HG03064 (cell line): ENCODE data around the gene FAM216A.

ENCODE experiments used
- ATAC-seq: cut with Tn5 transposase; IDR thresholded peaks from one replicate; pipeline ENCODE4 v1.9.1; 2021; ENCODE audit warnings: low read depth; ENCODE audit not compliant: unreplicated experiment

Gene FAM216A

DNA sequence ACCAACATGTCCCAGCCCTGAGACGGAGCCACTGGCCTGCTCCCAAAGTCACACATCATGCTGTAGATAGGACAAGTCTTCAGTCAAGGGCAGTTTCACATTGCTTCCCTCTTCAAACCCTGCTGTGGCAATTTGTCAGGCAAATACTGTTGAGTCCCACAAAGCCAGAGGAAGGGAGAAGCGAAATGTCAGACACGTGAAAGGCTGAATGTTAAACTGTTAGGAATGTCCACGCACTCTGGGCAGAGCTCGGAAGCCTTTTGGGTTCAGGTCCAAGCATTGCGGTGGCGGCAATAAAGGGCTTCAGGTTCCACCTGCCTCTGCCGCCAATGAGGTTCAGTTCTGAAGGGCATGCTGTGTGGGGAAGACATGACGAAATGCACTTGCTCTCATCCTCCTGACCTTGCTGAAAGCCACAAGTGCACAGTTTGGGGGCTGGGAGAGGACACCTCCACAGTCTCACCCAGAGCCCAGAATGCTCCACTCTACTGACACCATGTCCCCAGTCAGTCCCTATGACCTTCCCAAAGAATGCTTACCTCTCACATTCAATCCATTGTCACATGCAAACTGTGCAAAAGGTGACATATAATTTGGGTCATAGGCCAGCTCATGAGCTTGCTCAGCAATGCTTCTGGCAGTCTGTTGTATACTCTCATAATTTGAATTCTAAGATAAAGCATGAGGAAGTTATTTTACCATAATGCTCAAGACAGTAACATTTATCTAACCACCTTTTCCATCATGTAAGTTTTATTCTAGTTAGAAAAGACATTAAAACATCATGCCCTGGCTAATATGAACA, 69.2 kb downstream of the FAM216A start:
- ATAC-seq, result no peak

DNA sequence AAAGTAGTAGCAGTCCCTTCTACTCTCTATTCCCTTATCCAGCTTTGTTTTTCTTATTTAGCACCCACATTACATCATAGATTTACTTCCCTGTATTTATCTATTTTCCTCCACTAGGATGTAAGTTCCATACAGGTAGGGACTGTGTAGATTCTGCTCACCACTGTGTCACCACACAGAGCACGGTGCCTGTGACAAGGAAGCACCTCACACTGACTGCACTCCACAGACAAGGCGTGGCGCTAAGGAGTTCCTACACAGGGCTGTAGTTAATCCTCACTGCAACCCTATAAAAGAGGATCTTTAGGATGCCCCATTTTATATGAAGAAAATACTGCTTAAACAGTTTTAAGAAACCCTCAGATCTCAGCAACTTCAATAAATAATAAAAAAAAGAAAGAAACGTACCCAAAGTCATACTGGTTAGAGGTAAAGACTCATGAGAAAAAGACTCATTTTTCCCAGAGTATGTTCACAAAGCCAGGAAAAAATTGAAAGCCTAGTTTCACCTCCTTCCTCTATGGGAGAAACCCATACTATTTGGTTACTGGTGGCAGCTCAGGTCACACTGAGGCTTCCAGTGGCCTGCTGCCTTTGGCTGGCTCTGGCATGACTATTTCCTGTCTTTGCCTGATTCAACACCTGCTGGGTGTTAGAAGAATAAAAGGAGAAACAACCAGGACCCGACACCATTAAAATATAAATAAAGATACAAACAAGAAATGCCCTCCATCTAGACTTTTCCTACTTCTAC, 70.4 kb downstream of the FAM216A start:
- ATAC-seq, result no peak
